ES-I3 (cell line): ENCODE results near the gene CRAT.

Source experiments
- H3K36me3 ChIP-seq: 2 replicates; pipeline ENCODE4 v1.6.1; 2013; ENCODE audit warnings: mild to moderate bottlenecking, low read length, control low read depth, moderate library complexity; ENCODE audit not compliant: insufficient read depth
- H3K4me1 ChIP-seq: 2 replicates; pipeline ENCODE4 v1.6.1; 2013; ENCODE audit warnings: mild to moderate bottlenecking, control low read depth, low read length; ENCODE audit not compliant: insufficient read depth
- H3K9ac ChIP-seq: 2 replicates; pipeline ENCODE4 v1.6.1; 2013; ENCODE audit warnings: low read depth, mild to moderate bottlenecking, low read length, moderate library complexity
- H3K9me3 ChIP-seq: 2 replicates; pipeline ENCODE4 v1.6.1; 2013; ENCODE audit warnings: mild to moderate bottlenecking, low read length, moderate library complexity; ENCODE audit not compliant: control insufficient read depth, insufficient read depth

CRAT gene

GRCh38 chr9:129074106-129074505, 36.5 kb downstream of the CRAT start:
- peaks cover 22% of the 10 kb centered on the region for H3K4me1 ChIP-seq
- no peaks in the 10 kb centered on the region for H3K9me3 ChIP-seq
- H3K36me3 ChIP-seq: no peaks in the 10 kb centered on the region
- no peak overlapping the region for H3K9ac ChIP-seq

DNA sequence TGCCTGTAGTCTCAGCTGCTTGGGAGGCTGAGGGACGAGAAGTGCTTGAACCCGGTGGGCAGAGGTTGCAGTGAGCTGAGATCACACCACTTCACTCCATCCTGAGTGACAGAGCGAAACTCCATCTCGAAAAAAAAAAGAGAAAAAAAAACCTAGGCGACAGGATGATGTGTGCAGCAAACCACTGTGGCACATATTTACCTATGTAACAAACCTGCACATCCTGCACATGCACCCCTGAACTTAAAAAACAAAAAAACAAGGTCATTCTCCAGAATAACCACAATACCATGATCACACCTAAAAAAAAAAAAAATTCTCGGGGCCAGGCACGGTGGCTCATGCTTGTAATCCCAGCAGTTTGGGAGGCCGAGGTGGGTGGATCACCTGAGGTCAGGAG, 37.2 kb downstream of the CRAT start:
- Histone ChIP-seq H3K4me1 (peaks cover 22% of the 10 kb centered on the region), H3K9ac (no peak overlapping the region), H3K9me3 (no peaks in the 10 kb centered on the region), H3K36me3 (no peaks in the 10 kb centered on the region)

DNA sequence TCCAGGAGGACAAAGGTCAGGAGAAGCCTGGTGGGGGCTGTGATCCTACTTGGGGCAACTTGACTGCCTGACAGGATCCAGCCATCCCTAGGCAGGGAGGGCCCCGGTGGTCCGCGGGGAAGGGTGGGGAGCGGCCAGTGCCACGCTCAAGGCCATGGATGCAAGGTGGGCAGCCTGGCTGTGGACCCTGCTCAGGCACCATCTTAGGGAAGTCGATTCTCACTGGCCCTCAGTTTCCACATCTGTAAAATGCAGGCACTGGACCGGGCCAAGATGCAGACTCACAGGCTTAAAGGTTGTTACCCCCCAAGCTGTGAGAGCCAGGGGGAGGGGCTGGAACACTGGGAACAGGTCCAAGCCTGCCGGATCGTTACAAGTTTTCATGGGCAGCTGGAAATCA, 38.4 kb downstream of the CRAT start:
- peak overlapping the region; percentile 12; the same call in 1 of the 2 replicates for H3K9ac ChIP-seq
- H3K4me1 ChIP-seq: peaks cover 22% of the 10 kb centered on the region
- no peaks in the 10 kb centered on the region for H3K36me3 ChIP-seq
- no peaks in the 10 kb centered on the region for H3K9me3 ChIP-seq

DNA sequence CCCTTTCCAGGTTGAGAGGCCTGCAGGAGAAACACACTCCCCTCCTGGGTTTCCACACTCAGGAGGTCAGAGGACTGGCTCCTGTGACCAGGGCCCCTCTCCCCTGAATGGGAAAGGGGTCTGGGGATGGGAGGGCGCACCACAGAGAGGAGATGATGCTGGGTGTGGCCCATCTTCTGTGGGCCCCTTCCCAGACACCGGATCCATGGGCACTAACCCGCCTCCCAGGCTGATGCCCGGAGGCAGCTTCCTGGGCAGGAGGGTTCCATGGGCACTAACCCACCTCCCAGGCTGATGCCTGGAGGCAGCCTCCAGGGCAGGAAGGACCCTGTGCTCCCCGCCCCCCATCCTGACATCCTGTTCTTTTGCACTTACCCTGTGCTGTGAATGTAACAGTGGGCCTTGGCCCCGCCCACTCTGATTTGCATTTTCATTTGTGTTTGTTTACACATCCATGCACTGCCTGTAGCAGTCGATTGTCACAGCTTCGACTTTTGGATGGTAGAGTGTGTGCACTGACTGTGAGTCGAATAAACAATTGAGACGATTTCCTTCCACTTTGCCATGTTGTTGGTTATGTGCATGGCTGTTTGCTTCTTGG, 39.0 kb downstream of the CRAT start:
- H3K4me1 ChIP-seq: peaks cover 22% of the 10 kb centered on the region
- no peaks in the 10 kb centered on the region for H3K9me3 ChIP-seq
- peak overlapping the region; percentile 12; the same call in 1 of the 2 replicates for H3K9ac ChIP-seq
- H3K36me3 ChIP-seq: no peaks in the 10 kb centered on the region

DNA sequence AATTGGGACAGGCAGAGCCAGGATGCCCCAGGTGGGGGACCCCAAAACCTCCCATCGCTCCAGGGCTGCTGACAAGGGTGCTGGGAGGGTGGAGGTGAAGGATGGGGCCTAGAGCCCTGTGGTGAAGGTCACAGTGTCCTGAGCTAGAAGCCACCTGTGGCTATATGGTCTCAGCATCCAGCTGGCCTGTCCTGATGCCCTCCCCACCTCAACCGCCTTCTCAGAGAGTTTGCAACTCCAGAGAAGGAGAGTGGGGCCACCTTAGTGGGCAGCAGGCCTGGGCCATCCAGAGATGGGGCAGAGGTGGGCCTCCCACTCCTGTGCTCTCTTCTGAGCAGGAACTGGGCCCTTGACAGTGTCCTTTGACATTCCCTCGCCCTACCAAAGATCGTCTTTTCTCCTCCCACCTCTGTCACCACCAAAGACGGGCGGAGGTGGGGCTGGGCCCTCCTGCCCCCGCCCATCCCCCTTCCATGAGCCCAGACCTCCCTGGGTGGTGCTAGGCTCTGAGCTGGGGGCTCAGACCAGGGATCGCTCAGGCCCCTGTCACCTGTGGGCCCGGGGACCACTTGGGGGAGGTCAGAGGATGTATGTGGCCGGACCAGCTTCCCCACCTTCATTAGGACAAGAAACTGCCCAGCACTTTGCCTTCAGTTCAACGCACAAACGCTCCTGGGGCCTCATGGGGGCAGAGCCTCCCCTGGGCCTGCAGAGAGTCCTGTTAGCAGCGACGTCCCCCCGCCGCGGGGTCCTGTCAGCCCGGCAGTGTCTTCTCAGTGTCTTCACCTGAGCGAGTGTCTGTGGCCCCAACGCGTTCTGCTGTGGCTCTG, 39.7 kb downstream of the CRAT start:
- H3K9me3 ChIP-seq: no peaks in the 10 kb centered on the region
- no peaks in the 10 kb centered on the region; the same call in 1 of the 2 replicates for H3K36me3 ChIP-seq
- H3K9ac ChIP-seq: no peak overlapping the region
- H3K4me1 ChIP-seq: peaks cover 22% of the 10 kb centered on the region

GRCh38 chr9:129069862-129070641, 40.5 kb downstream of the CRAT start:
- Histone ChIP-seq H3K9me3 (no peaks in the 10 kb centered on the region), H3K9ac (no peak overlapping the region), H3K4me1 (peaks cover 22% of the 10 kb centered on the region), H3K36me3 (no peaks in the 10 kb centered on the region; the same call in 1 of the 2 replicates)

- no peak overlapping the region for H3K9ac ChIP-seq
- H3K9me3 ChIP-seq: no peaks in the 10 kb centered on the region
- H3K4me1 ChIP-seq: peaks cover 22% of the 10 kb centered on the region
- H3K36me3 ChIP-seq: no peaks in the 10 kb centered on the region; the same call in 1 of the 2 replicates
Measured at GRCh38 chr9:129068990-129069861, 41.4 kb downstream of the CRAT start.

- no peaks in the 10 kb centered on the region; the same call in 1 of the 2 replicates for H3K36me3 ChIP-seq
- H3K4me1 ChIP-seq: peaks cover 22% of the 10 kb centered on the region
- H3K9me3 ChIP-seq: no peaks in the 10 kb centered on the region
- H3K9ac ChIP-seq: no peak overlapping the region
Measured at GRCh38 chr9:129068110-129068509, 42.5 kb downstream of the CRAT start.

DNA sequence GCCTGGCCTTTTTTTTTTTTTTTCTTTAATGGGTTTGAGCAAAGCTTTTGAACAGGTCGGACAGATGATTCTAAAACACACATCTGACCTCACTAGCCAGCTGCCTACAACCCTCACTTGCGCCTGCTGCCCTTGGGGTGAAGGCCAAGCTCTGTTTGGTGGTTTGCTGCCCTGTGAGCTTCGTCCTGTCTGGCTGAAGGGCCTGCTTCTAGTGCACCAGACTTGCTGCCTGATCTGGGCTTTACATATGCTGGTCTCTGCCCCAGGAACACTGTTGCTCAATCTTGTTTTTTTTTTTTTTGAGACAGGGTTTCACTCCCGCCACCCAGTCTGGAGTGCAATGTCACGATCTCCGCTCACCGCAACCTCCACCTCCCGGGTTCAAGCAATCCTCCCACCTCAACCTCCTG, 46.1 kb downstream of the CRAT start:
- Histone ChIP-seq H3K4me1 (no peaks in the 10 kb centered on the region), H3K9ac (no peak overlapping the region), H3K36me3 (no peaks in the 10 kb centered on the region; the same call in 1 of the 2 replicates), H3K9me3 (no peaks in the 10 kb centered on the region)

DNA sequence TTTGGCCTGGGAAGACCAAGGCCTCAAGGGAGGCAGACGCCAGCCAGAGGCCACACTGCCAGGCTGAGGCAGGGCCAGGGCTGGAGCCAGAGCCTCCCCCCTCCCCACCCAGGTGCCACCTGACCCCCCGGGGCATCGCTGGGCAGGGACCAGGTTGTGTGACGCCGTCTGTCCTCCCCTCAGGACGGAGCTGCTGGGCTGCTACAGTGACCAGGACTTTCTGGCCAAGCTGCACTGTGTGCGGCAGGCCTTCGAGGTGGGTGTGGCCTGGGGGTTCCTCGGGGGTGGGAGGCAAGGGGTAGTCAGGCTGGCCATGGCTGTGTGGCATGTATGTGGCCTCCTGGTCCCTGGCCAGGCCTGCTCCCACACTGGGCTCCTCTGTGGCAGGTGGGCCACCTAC, 47.5 kb downstream of the CRAT start:
- Histone ChIP-seq H3K9me3 (no peaks in the 10 kb centered on the region), H3K4me1 (no peaks in the 10 kb centered on the region), H3K9ac (no peak overlapping the region), H3K36me3 (no peaks in the 10 kb centered on the region; the same call in 1 of the 2 replicates)

DNA sequence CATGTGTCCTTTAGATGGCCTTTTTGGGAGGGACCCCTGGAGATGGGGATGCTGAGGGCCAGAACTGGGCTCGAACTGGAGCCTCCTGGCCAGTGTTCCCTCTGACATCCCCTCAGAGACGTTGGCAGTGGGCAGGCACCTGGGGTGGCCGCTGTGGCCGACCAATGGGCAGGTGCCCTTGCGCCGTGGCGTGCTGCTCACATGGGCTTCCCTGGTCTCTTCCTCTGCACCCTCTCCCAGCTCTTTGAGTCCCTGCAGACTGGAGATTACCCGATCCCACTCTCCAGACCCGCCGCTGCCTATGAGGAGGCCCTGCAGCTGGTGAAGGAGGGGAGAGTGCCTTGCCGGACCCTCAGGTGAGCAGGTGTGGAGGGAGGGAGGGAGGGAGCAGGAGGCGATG, 49.6 kb downstream of the CRAT start:
- Histone ChIP-seq H3K9ac (no peak overlapping the region), H3K4me1 (no peaks in the 10 kb centered on the region), H3K36me3 (no peaks in the 10 kb centered on the region; the same call in none of the 2 replicates), H3K9me3 (no peaks in the 10 kb centered on the region)

- Histone ChIP-seq H3K4me1 (no peaks in the 10 kb centered on the region), H3K36me3 (no peaks in the 10 kb centered on the region; the same call in none of the 2 replicates), H3K9me3 (no peaks in the 10 kb centered on the region), H3K9ac (no peak overlapping the region)
Measured at GRCh38 chr9:129059796-129060785, 50.5 kb downstream of the CRAT start.
